ENCODE measurements around the gene HSFX3.
"Not testable (repeated sequence)": the region's sequence is repeated elsewhere in the genome, so short reads cannot be mapped to it uniquely, and the experiment has no call there.

Gene HSFX3, protein sequence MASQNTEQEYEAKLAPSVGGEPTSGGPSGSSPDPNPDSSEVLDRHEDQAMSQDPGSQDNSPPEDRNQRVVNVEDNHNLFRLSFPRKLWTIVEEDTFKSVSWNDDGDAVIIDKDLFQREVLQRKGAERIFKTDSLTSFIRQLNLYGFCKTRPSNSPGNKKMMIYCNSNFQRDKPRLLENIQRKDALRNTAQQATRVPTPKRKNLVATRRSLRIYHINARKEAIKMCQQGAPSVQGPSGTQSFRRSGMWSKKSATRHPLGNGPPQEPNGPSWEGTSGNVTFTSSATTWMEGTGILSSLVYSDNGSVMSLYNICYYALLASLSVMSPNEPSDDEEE

DNA sequence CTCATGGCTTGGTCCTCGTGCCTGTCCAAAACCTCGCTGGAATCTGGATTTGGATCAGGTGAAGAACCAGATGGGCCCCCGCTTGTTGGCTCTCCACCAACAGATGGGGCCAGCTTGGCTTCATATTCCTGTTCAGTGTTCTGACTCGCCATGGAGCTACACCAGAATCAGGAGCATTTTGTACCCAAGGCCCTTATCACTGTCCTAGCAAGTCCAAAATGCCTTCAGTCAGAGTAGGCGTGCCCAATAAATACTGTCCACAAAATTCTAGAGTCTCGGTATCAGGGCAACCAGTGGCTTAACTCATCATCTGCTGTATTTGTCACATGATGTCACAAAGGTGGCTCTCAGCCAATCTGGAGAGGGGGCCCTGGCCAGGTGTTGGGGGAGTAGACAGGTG is at the start of gene HSFX3:
HSFX3 (minus strand) TSS at position 224 of the 400 bp plus-strand sequence; CDS start at position 152, 72 bp downstream.
- not testable (repeated sequence) for DNase-seq

DNA sequence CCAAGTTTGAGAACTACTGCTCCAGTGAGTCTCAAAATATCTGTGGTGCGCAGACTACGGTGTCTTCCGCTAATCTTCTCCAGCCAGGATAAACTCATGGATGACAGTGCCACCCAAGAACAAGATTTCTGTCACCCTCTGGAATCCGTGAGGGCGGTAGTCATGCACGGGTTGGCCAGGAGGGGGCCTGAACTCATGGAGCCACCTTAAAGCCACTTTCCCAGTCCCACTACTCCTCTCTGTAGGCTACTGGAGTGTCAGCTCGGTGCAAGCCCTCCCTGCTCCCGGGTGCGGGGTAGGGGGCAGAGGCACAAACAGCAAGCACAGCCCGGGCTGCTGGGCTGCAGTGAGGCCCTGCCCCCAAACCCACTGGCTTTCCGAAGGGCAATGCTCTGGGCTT is 48.9 kb upstream of the HSFX3 start:
- DNase-seq, result not testable (repeated sequence)

GRCh38 chrX:149595943-149596342 is 46.2 kb upstream of the HSFX3 start:
- DNase-seq, result not testable (repeated sequence)

DNA sequence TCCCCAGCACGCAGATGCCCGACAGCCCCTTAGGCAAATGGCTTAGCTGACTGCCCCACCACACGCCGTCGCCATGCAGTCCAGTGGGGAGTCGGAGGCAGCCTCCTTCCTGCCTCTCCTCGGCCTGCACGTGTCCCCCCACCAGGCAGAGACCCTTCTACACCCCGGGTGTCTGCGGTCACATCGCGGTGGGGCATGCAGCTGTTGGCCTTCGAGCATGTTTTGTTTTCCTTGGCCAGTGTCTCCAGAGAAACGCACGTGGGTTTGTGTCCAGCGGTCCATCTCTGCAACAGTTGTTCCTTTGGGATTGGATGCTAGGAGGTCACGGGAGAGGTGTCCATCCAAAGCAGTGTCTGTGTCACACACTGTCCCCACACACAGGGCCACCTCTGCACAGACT is 45.5 kb upstream of the HSFX3 start, which contains the start of gene HSFX2:
HSFX2 (minus strand) TSS at position 101 of the 400 bp plus-strand sequence. CDS start 614 bp downstream, outside the sequence.
- not testable (repeated sequence) for DNase-seq

GRCh38 chrX:149590993-149591392 is 41.3 kb upstream of the HSFX3 start:
- DNase-seq, result not testable (repeated sequence)

GRCh38 chrX:149587359-149587758 is 37.6 kb upstream of the HSFX3 start, which contains the start of gene MAGEA9B:
MAGEA9B (minus strand) TSS chrX:149587459; CDS start chrX:149583179, 4,280 bp downstream.
- not testable (repeated sequence) for DNase-seq

GRCh38 chrX:149585631-149586030 is 35.9 kb upstream of the HSFX3 start:
- DNase-seq, result not testable (repeated sequence)

- not testable (repeated sequence) for DNase-seq
These were observed 23.7 kb upstream of the HSFX3 start for GRCh38 chrX:149573456-149573855.

- DNase-seq, result no peak
These were observed 23.0 kb upstream of the HSFX3 start for GRCh38 chrX:149572743-149573142.

DNA sequence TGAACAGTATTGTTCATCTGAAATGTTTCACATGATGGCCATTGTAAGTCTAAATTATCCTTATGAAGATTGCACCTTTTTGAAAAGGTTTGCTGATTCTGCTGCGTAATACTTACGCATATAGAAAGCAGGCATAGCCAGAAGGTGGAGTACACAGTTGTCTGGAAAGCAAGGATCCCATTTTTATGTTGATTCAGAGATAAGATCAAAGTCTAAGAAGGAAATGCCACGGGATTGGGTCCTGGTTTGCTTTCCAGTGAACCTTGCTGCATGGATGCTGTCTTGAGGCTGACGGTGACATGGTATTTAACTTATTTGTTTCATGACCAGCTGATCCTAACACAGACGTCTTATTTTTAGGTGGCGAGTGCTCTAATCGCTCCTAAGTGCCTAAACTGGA is 22.0 kb upstream of the HSFX3 start:
- no peak for DNase-seq

GRCh38 chrX:149570668-149571067 is 20.9 kb upstream of the HSFX3 start:
- DNase-seq, result no peak

DNA sequence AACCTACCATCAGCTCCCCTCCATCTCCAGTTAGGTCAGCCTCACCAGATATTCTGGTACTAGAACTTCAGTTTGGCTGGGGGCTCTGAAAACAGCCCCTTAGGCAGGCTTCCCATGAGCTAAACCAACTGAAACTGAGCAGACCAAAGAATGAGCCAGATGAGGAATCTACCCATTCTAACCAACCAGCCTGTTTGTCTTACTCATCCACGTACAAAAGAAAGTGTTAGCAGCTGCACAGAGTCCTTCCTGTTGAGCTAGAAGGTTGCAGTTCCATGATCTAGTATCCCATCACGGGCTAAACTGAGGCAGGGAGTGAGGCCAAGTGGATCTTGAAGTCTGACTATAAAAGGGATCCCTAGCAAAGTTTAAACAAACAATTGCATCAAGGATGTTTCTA is 20.0 kb upstream of the HSFX3 start:
- no peak for DNase-seq

DNA sequence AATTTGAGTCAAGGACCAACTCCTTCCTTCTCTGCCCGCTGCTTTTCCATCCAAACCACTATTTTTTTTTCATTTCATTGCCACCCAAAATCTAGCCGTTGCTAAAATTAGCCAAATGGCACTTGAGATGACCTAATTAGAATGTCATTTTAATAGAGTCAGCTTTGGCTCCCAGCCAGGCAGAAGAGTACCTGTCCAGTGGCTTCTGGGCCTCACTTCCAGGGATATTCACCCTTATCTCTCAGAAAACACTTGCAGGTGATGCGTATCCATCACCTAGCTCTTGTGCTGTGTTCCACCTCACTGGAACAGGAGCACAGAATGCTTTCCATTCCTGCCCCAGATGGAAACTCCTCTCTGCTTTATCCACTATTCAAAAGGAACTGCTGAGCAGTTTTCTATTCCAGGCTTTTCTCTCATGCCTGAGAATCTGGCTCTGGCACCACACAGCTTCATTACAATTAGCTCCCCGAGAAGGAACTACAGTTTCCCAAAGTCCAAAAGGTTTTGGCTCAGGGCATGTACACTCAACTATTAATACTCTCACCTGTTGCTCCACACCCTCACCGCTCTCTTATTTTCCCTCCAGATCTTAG is 19.1 kb upstream of the HSFX3 start:
- DNase-seq, result no peak

DNA sequence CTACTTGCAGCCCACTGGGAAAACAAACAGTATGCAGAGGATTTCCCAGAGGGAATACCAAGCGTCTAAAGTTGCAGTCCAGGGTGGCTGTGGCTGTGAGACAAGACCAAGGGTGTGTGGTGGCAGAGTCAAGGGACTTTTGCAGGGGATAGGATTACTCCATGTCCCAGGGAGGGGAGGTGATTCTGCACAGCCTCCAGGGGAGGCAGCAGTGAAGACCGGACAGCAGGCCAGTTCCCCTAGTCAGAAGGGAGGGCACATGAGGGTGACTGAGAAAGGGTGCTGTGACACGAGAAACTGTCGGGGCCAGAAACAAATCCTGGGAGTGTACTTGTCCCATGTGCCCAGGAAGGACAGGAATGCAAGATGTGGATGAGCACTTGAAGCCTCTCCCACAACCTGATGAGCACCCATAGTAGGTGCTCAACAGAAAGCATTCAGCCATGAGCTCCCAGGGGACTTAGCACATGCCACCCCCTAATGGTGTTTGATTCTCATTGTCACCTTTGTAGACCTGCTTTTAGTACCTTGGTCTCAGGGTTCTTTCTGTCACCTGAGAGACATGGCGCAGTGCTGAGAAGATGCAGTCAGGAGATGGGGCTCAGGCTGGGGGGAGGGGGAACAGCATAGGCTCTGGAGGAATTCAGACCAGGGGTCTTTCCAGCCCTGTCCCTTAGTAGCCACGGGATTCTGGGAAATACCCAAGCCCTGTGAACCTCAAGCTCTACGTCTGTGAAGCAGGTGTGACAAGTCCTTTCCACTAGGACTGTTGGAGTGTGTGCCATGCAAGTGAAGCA is 18.1 kb upstream of the HSFX3 start:
- DNase-seq, result no peak

DNA sequence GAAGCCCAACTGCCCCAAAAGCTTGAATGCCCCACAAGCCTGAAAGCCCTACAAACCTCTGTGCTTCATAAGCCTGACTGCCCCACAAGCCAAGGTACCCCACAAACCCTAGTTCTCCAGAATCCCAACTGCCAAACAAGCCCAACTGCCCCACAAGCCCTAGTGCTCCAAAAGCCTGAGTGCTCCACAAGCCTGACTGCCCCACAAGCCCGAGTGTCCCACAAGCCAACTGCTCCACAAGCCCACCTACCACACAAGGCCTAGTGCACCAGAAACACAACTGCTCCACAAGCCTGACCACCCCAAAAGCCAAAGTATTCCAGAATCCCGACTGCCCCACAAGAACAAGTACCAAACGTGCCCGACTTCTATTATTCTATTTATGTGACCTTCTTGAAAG is 13.6 kb upstream of the HSFX3 start:
- no peak for DNase-seq

DNA sequence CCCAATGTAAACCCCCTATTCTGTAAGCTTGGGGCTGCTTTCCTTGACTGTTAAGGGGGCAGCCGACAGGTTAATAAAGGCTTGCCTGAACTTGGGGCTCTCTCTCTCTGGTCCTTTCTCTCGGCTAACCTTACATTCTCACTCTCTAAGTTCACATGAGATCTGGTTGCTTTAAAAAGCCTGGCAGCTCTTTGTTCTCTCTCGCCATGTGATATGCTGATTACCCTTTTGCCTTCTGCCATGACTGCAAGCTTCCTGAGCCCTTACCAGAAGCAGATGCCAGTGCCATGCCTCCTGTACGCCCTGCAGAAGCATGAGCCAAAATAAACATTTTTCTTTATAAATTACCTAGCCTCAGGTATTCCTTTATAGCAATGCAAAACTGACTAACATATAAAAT is 5.5 kb upstream of the HSFX3 start:
- not testable (repeated sequence) for DNase-seq

DNA sequence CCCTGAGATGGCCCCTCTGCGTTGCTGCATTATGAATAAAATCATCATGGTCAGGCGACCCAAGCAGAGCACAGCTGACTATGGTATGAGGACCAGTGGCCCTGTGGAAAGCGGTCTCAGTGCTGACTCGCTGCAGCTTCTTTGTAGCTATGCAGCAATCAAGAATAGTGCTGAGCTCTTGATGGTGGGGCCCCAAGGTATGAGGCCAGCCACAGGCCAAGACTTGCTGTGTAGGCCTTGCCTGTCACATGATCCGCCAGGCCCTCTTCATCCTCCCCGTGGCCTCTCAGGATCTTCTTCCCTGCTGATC is 2.2 kb upstream of the HSFX3 start:
- DNase-seq, result not testable (repeated sequence)

- DNase-seq, result not testable (repeated sequence)
These were observed 1.7 kb upstream of the HSFX3 start for GRCh38 chrX:149551245-149551938.

DNA sequence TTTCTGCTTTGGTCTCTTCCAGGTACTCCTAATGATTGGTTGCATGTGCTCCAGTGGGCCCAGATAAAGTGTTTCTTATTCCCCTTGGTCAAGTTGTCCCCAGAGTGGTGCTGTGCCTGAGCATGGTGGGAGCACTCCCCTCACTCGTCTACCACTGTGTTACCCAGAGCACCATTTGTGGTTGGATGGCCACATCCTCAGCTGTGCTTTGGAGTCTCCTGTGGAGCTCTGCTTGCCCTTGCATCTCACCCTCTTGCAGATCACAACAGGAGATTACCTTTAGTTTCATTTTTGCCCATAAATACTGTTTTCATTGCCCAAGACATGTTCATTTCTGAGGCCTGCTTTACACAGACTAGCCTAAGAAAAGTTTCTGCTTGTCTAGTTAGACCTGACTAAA is 730 bp upstream of the HSFX3 start:
- DNase-seq, result not testable (repeated sequence)

DNA sequence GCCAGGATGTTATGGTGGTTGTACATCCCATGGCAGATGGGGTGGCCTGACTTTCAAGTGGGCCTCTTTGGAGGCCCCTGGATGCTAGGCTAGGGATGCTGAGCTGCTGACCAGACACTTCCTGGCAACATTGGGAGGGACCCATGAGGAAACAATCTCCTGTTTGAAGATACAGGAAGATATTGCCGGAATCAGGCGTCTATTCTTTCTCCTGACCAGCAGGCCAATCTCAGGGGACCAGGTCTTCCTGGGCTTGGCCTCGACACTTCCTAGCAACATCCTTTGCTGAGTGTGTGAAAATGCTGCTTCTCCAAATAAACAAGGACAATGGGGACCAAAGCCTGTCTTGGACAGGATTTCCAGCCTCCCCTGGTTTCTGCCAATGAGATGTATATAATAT is 1.9 kb downstream of the HSFX3 start:
- not testable (repeated sequence) for DNase-seq

DNA sequence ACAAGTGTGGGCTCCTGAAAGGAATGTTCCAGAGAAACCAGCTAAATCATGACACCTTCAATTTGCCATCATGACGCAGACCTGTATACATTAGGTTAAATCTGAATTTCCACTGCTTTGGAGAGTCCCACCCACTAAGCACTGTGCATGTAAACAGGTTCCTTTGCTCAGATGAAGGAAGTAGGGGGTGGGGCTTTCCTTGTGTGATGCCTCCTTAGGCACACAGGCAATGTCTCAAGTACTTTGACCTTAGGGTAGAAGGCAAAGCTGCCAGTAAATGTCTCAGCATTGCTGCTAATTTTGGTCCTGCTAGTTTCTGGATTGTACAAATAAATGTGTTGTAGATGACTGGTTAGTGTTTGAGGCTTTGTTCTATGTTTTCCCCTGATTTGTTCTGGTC is 2.8 kb downstream of the HSFX3 start:
- not testable (repeated sequence) for DNase-seq

Data from right forelimb (tissue), 1 donor.